Activated naive CD4-positive, alpha-beta T cell (primary cell): ENCODE measurements around the gene MKNK1.
A peak's percentile ranks its signal among the peaks of the same experiment; 100 is the strongest.

Experiments
- DNase-seq, 4 experiments: peaks; one replicate each; lab custom pipeline; 2025; lab: John Stamatoyannopoulos, UW

Gene MKNK1

GRCh38 chr1:46538147-46538546, 65.9 kb downstream of the MKNK1 start:
- DNase-seq: no peak

DNA sequence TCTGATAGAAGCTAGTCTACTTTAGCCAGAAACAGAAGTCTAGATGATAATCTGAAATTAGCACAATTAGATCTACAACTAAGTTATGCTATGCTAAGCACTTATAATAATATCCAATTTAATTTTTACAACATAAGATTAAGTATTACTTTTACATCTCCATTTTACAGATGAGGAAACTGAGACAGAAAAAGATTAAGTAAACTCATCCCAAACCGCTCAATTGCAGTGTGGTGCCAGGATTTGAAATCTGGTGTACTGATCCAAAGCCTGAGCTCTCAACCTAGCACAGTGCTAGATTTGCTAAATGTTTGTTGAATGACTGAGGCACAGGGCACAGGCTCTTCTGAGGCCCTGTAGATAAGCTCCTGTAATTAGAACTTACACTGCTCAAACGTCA, 66.4 kb downstream of the MKNK1 start:
- DNase-seq: no peak

DNA sequence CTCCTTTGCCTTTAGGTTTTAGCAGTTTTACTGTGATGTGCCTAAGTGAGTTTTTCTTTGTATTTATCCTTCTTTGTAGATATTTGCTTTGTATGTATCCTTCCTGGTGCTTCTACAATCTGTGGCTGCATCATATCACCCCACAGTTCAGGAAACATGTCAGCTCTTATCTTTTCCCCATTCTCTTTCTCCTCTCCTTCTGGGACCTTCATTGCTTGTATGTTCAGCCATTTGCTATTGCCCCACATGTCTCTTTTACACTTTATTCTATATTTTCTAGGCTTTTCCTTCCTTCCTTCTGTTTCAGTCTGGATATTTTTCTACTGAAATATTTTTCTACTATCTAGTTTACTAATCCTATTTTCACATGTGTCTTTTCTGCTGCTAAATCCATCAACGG, 67.5 kb downstream of the MKNK1 start:
- DNase-seq: no peak

GRCh38 chr1:46535063-46535462, 69.0 kb downstream of the MKNK1 start:
- DNase-seq: no peak

- DNase-seq: peak in 3 of 4 experiments; percentile 17 to 51 (median 23)
Observed at GRCh38 chr1:46533179-46533864, 70.7 kb downstream of the MKNK1 start.

DNA sequence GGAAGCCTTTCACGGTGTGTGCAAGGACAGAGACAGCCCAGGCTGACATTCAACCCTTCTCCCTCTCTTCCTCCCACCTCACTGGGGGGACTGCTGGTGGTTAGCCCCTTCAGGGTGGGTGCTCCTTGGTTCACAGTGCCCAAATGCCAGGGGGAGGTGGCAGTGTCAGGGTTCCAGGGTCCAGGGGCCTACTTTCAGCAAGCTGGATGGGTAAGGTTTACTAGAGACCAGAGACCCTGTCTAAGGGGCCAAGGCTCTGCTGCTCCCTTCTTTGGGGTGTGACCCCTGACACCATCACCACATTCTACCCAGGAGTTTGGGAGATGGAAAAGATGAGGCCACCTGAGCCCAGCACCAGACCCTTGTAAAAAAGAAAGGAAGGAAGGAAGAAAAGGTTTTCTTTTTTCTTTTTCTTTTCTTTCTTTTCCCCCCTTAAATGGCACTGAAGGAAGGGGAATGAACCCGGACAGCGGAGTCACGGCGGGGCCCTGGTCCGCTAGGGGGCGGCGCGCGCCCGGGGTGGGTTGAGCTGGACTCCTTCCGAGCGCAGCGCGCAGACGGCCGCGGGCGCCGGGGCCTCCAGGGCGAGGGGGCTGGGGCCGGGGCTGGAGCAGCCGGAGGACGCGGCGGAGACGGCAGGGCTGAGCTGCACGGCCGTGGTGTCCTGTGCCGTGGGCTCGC, 71.4 kb downstream of the MKNK1 start:
- peak; percentile 27 to 69 (median 46) for DNase-seq

DNA sequence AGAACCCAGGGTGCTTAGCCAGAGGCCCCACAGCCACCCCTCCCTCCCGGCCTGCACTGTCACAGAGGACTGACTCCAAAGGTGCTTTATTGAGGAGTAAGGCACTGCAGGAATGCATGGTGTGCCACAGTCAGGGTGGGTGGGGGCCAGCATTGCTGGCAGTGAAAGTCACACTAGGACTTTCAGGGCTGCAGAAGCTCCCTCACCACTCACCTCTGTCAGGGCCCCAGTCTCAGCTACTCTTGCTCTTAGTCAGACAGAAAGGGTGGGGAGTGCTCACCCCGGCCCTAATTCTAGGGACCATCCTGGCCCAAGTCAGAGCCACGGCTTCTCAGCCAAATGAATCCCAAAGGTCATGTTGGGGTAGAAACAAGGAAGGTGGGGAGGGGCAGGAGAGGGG, 72.0 kb downstream of the MKNK1 start:
- no peak for DNase-seq

GRCh38 chr1:46530791-46531409, 73.2 kb downstream of the MKNK1 start:
- DNase-seq: no peak

DNA sequence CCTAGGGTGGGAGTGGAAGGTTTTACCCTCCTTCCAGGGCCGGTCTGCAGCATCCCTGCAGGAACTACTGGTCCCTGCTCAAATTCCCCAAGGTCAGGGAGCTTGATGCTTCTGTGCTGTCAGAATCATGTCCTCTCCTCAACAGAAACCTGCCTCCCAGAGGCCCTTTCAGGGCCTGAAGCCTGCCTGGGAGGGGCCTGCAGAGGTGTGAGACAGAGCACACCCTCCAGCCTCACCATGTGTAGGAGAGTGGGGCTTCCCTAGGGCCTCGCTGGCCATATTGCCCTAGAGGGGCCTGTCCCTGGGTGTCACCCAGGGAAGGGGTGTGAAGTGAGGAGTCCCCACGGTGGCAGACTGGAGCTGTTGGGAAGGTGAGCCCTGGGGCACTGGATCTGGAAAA, 73.8 kb downstream of the MKNK1 start:
- no peak for DNase-seq

GRCh38 chr1:46529031-46529630, 74.9 kb downstream of the MKNK1 start:
- DNase-seq: no peak

DNA sequence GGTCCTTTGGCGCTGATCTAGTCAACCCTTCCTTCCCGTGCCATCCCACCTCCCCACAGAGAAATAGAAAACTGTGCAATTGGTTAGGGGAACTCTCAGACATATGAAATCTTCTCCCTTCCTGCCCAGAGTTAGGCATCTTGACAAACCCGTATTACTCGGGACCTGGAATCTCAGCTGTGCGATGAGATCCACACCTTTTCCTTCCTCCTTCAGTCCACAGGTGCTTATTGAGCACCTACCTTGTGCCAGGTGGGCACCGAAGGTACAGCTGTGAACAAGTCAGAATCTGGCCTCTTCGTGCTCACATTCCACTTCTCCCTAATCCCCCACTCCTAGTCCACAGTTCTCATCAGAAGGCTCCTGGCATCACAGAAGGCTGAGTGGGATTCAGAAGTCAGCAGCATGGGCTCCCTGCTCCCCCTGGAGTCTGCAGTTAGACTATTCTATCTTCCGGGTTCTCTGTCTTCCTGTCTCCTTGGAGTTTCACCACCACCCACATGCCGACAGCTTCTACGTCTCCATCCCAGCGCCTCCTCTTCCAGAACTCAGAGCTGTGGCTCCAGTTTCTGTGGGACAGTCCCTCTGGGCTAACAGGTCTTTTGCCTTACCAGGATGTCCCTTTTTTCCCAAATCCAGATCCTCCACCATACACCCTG, 75.6 kb downstream of the MKNK1 start:
- no peak for DNase-seq

DNA sequence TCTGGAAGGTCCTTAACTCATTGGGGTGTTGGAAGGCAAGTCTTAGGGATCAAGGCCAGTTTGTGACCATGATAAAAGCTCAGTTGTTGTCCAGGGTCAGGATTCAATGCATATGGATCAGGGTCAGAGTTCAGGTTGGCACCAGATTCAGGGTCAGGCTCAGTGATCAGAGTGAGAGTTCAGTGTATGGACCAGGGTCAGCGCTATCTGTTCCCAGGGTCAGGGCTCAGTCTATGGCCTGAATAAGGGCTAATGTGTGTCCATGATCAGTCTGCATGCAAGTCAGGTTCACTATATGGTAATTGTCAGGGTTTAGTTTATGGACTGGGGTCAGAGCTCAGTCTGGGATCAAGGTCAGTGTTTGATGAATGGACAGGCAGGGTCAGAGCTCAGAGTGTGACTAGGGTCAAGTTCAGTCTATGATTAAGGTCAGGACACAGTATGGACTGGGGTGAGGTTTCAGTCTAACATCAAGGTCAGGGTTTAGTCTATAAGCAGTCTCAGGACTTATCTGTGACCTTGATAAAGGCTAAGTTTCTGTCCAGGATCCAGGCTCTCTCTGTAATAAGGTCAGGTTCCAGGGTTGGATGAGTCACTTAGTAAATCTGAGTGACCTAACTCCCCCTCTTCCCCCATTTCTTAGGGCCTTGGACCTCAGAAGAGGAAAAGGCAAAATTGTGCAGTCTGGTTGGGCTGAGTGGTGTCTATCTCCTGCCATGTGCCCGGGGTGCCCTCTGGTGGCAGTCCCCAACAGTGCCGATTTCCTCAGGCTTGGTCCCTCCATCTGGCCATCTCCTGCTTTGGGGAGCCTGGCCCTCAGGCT, 76.4 kb downstream of the MKNK1 start:
- DNase-seq: peak; percentile 7 to 63 (median 40)

GRCh38 chr1:46526691-46527291, 77.3 kb downstream of the MKNK1 start:
- no peak for DNase-seq

DNA sequence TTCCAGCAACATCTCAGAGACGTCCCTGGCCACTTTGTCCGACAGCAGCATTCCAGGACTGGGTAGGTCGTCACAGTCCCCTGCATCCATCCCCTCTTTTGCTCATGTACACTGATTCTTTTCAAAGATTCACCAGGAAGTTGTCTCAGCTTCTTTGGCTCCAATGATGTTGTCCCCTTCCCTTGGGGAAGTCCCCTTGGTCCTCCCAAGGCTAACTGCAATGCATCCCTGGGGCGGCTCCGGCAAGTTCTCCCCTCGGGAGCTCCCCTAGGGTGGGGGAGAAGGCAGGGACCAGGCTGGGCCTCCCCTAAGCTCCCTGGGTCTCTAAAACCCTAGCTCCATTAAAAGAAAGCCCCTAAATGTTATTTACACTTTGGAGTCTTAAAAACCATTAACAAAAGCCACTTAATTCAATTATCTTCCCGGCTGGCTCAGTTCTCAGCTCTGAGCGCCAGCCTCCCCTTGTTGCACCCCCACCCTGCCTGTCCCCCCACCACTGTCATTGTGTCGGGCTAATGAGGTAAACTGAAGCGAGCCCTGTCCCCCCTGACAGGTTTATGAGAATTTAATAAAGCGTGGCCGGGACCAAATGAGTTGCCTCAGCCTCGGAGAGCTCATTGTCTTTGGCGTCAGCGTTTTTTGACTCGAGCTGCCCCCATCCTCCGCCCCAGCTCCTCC, 77.9 kb downstream of the MKNK1 start:
- DNase-seq: no peak

- no peak for DNase-seq
Observed at GRCh38 chr1:46525253-46525983, 78.7 kb downstream of the MKNK1 start.

DNA sequence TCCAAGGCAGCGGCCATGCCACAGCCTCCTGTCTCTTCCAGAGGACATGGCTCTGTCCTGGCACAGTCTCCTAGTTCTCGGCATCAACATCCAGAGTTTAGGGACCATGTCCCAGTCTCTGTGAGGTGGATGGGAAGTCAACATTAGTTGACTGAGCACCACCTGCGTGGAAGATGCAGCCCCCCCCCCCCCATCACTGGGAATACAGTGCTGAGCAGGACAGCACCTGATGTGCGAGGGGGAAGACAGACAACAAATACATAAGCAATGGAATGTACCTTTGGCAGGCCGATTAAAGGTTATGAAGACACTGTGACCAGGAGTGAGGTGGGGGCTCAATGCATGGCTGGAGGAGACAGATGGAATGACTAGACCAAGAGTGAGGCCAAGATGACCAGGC, 79.2 kb downstream of the MKNK1 start:
- no peak for DNase-seq

- no peak for DNase-seq
Observed at GRCh38 chr1:46523496-46524353, 80.3 kb downstream of the MKNK1 start.

DNA sequence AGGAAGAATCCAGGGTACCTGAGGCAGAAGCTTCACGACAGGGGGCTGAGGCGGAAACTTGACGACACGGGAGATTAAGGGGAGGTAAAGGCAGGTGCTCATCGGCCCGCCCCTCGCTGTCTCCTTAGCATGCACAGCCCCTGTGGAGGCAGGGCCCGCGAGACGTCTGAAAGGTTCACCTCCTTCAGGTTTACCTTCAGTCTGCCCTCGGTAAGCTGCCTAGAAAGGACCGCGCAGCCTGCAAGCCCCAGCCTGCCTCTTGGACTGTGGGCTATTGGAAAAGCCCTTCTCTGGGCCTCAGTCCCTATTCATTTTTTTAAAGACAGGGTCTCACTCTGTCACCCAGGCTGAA, 81.1 kb downstream of the MKNK1 start:
- DNase-seq: no peak
